ENCODE data around the gene EIF1AY. TPM values are rescaled to one million over a fixed set of nuclear protein-coding genes. Genes with fewer than 3 reads are reported as not detected.
"Not testable (repeated sequence)": the region's sequence is repeated elsewhere in the genome, so short reads cannot be mapped to it uniquely, and the experiment has no call there.

Gene EIF1AY
- total RNA-seq, 1 donor from 2014 or later = 35.8 TPM

- ATAC-seq (ENCODE audit: low read depth) (no peak), DNase-seq (no peak)
- intact Hi-C loops (cut with micrococcal nuclease) = no loop called here
- Mint-ChIP-seq H3K27me3 (no peaks in the 10 kb centered on the region), H3K9me3 (peaks cover 4% of the 10 kb centered on the region), H3K36me3 (ENCODE audit: low read depth) (no peaks in the 10 kb centered on the region), H3K27ac (no peak overlapping the region), H3K4me3 (no peak overlapping the region), H3K4me1 (no peaks in the 10 kb centered on the region)
- TF ChIP-seq, protein P1, sequence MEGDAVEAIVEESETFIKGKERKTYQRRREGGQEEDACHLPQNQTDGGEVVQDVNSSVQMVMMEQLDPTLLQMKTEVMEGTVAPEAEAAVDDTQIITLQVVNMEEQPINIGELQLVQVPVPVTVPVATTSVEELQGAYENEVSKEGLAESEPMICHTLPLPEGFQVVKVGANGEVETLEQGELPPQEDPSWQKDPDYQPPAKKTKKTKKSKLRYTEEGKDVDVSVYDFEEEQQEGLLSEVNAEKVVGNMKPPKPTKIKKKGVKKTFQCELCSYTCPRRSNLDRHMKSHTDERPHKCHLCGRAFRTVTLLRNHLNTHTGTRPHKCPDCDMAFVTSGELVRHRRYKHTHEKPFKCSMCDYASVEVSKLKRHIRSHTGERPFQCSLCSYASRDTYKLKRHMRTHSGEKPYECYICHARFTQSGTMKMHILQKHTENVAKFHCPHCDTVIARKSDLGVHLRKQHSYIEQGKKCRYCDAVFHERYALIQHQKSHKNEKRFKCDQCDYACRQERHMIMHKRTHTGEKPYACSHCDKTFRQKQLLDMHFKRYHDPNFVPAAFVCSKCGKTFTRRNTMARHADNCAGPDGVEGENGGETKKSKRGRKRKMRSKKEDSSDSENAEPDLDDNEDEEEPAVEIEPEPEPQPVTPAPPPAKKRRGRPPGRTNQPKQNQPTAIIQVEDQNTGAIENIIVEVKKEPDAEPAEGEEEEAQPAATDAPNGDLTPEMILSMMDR (IDR thresholded peaks at IDR 0.05) = no peak
- ChIA-PET CTCF (no interaction called here), POLR2A (no interaction called here)
These were observed 29.5 kb upstream of the EIF1AY start for GRCh38 chrY:20546071-20546470.

DNA sequence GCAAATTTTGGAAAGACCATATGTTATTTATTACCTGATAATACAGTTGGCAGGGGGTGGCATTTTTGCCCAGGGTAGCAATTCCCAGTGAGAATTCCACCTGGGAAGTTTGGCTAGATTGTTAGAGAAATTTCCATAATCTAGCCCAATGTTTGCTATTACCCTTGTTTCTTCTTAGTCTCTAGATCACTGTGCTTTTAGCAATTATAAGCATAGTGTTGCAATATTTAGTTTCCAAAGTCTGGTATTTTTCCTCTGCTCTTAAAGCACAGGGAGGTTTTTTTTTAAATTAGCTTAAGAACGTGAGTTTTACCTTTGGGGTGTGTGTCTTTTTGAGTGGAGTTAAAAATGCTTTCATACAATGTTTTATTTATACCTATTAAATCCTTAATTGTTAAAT lies 26.3 kb upstream of the EIF1AY start:
- POLR2A ChIA-PET = no interaction called here
- CTCF ChIA-PET = no interaction called here
- Mint-ChIP-seq H3K36me3 (ENCODE audit: low read depth) (no peaks in the 10 kb centered on the region), H3K4me1 (no peaks in the 10 kb centered on the region), H3K4me3 (no peak overlapping the region), H3K27ac (no peak overlapping the region), H3K27me3 (no peaks in the 10 kb centered on the region), H3K9me3 (peaks cover 4% of the 10 kb centered on the region)
- ATAC-seq (ENCODE audit: low read depth) (no peak), DNase-seq (no peak)
- intact Hi-C loops (cut with micrococcal nuclease) = no loop called here
- TF ChIP-seq, protein P1 (IDR thresholded peaks at IDR 0.05) = no peak

DNA sequence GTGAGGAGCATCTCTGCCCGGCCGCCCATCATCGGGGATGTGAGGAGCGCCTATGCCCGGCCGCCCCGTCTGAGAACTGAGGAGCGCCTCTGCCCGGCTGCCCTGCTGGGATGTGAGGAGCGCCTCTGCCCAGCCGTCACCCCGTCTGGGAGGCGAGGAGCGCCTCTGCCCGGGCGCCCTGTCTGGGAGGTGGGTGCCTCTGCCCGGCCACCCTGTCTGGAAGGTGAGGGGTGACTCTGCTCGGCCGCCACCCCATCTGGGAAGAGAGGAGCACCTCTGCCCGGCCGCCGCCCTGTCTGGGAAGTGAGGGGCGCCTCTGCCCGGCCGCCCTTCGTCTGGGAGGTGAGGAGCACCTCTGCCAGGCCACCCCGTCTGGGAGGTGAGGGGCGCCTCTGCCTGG lies 23.7 kb upstream of the EIF1AY start:
- intact Hi-C loops (cut with micrococcal nuclease) = no loop called here
- DNase-seq = no peak

GRCh38 chrY:20552764-20553323 lies 22.7 kb upstream of the EIF1AY start:
- ATAC-seq (ENCODE audit: low read depth); intact Hi-C loops (cut with micrococcal nuclease); H3K27me3 Mint-ChIP-seq; POLR2A ChIA-PET; H3K27ac Mint-ChIP-seq; H3K9me3 Mint-ChIP-seq; DNase-seq; CTCF ChIA-PET; H3K4me1 Mint-ChIP-seq; H3K36me3 Mint-ChIP-seq (ENCODE audit: low read depth); H3K4me3 Mint-ChIP-seq: not testable (repeated sequence)

More for the DNA sequence above, 23.7 kb upstream of the EIF1AY start:
- Mint-ChIP-seq H3K36me3 (ENCODE audit: low read depth) (no peaks in the 10 kb centered on the region), H3K27me3 (no peaks in the 10 kb centered on the region), H3K9me3 (no peaks in the 10 kb centered on the region), H3K4me1 (no peaks in the 10 kb centered on the region), H3K4me3 (no peak overlapping the region), H3K27ac (no peak overlapping the region)
- ChIA-PET CTCF (no interaction called here), POLR2A (no interaction called here)
- TF ChIP-seq, protein P1 (IDR thresholded peaks at IDR 0.05) = no peak
- no peak for ATAC-seq (ENCODE audit: low read depth)

DNA sequence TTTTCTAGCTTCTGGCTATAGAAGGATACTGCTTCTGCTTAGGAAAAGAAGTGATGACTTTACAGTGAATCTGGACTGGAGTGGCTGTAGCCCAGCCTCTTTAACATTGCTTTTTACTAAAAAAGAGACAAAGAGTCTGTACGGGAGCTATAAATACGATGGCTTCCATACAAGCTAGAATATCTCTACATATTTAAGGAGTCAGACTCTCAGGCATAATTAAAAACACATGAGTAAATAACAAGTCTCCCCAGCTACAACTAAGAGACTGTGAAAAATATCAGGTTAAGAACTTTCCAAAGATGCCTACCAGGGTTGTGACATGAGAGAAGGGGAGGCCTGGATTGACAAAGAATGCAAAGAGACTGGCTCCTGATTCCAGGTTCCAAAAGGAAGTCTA lies 19.8 kb upstream of the EIF1AY start:
- no peak overlapping the region for H3K27ac Mint-ChIP-seq
- H3K36me3 Mint-ChIP-seq (ENCODE audit: low read depth) = no peaks in the 10 kb centered on the region
- no peaks in the 10 kb centered on the region for H3K9me3 Mint-ChIP-seq
- intact Hi-C loops (cut with micrococcal nuclease) = no loop called here
- POLR2A ChIA-PET = no interaction called here
- H3K4me1 Mint-ChIP-seq = no peaks in the 10 kb centered on the region
- ATAC-seq (ENCODE audit: low read depth) (no peak), DNase-seq (no peak)
- H3K27me3 Mint-ChIP-seq = no peaks in the 10 kb centered on the region
- no peak overlapping the region for H3K4me3 Mint-ChIP-seq
- CTCF ChIA-PET = interaction anchor here (1.1 kb wide), 2 partner anchors 185 to 704 kb away, joined by 4 to 5 read pairs; no protein-coding TSS in a partner anchor
- TF ChIP-seq, protein P1 (IDR thresholded peaks at IDR 0.05) = no peak

- Mint-ChIP-seq H3K36me3 (ENCODE audit: low read depth) (no peaks in the 10 kb centered on the region), H3K4me3 (no peak overlapping the region), H3K9me3 (no peaks in the 10 kb centered on the region), H3K27ac (no peak overlapping the region), H3K27me3 (no peaks in the 10 kb centered on the region), H3K4me1 (no peaks in the 10 kb centered on the region)
- ChIA-PET CTCF (interaction anchor here (1.0 to 1.3 kb wide), 3 partner anchors 14 to 183 kb away, joined by 3 to 4 read pairs (median 4); no protein-coding TSS in a partner anchor), POLR2A (no interaction called here)
- TF ChIP-seq, protein P1 (IDR thresholded peaks at IDR 0.05) = no peak
- ATAC-seq (ENCODE audit: low read depth) = no peak
- intact Hi-C loops (cut with micrococcal nuclease) = loop anchor here (1.0 kb wide), 4 partner anchors 182 to 1125 kb away; no protein-coding TSS in a partner anchor
- no peak for DNase-seq
These were observed 16.9 kb upstream of the EIF1AY start for GRCh38 chrY:20558677-20559076.

Data from activated B cell treated with CpG ODN at 0.5 μM for 24 hours (primary cell).